ENCODE measurements around the gene CIBAR2. TPM values are rescaled to one million over a fixed set of nuclear protein-coding genes. Genes with fewer than 3 reads are reported as not detected.
A peak's percentile ranks its signal among the peaks of the same experiment; 100 is the strongest.

CIBAR2 gene
- total RNA-seq, 1 experiment from 2014 or later = not detected

DNA sequence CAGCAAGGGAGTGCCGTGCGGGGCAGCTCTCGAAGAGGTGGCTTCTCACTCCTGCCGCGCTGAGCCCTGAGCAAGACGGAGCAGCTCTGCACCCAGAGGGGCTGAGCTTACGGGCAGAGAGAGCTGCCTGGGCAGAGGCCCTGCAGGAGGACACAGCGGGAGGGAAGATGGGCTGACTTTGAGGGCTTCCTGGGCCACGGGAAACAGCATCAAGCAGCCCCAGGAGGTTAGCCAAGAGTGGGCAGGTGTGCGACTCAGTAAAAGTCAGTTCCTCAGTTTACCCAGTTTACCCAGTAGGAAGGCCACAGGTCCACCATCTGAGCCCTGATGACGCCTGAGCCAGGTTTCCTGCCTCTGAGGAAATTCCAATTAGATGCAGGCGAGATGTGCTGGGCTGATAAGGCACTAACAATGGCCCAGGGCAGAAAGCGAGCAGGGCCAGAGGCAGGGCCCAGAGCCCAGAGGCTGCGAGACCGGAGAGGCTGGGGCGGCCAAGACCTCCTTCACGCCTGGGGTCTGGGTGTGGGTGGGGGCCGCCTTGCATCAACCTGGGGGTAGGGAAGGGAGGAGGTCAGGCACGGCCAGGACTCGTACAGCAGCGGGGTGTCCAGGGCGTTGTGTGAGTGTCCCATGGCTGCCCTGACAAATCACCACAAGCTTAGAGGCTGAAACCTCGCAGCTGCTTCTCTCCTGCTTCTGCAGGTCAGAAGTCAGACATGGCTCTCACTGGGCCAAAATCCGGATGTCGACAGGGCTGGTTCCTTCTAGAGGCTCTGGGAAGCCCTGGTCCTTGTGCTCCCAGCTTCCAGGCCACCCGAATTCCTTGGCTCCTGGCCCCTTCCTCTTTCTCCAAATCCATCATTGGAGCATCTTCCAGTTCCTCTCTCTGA is 32.0 kb upstream of the CIBAR2 start:
- no peak for DNase-seq (ENCODE audit: low read depth)

GRCh38 chr16:85142771-85143211 is 30.5 kb upstream of the CIBAR2 start:
- DNase-seq (ENCODE audit: low read depth) = no peak

DNA sequence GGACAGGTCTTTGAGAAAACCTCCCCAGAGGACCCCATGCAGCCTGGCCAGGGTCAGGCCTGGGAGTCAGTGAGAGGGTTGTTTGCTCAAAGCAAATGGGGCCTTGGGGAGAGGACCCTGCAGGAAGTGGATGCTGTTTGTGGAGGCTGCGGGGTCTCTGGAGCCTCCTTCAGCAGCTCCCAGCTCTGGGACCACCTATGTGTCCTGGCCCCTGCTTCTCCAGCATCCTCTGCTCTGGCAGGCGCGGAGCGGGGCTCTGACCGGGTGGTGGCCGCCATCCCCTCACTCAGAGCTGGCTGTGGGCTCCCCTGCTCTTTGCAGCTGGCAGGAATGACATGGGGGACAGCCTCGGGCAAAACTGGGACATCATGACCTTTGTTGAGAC is 29.8 kb upstream of the CIBAR2 start:
- DNase-seq (ENCODE audit: low read depth) = no peak

DNA sequence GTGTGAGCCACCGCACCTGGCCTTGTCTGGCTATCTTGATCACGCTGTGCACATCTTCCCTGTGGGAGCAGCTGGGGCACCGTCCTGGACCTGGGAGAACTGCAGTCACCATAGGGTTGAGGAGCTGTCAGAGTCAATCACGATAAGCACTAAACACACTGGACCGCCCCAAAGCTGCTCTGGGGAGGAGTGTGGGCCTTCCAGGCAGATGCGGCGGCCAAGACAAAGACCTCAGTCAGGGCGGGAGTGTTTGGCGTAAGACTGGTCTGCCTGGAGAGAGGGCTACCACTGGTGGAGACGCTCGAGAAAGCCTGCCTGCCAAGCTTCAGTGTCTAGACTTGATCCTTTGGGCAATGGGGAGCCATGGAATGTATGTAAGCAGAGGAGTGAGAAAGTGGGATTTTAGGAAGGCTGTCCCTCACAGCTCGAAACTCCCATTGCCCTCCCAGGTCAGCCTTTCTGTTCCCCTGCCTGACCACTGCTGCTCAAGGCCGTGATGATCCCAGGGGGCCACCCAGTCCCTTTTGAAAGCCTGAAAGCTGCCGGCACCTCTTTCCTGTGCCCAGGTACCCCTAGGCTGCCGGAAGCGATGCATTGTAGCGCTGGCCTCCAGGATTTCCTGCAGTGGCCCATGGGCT is 29.3 kb upstream of the CIBAR2 start:
- DNase-seq (ENCODE audit: low read depth) = no peak

- DNase-seq (ENCODE audit: low read depth) = no peak
Measured at GRCh38 chr16:85140455-85141012, 28.3 kb upstream of the CIBAR2 start.

- no peak for DNase-seq (ENCODE audit: low read depth)
Measured at GRCh38 chr16:85139881-85140339, 27.6 kb upstream of the CIBAR2 start.

- DNase-seq (ENCODE audit: low read depth) = no peak
Measured at GRCh38 chr16:85138825-85139627, 26.8 kb upstream of the CIBAR2 start.

DNA sequence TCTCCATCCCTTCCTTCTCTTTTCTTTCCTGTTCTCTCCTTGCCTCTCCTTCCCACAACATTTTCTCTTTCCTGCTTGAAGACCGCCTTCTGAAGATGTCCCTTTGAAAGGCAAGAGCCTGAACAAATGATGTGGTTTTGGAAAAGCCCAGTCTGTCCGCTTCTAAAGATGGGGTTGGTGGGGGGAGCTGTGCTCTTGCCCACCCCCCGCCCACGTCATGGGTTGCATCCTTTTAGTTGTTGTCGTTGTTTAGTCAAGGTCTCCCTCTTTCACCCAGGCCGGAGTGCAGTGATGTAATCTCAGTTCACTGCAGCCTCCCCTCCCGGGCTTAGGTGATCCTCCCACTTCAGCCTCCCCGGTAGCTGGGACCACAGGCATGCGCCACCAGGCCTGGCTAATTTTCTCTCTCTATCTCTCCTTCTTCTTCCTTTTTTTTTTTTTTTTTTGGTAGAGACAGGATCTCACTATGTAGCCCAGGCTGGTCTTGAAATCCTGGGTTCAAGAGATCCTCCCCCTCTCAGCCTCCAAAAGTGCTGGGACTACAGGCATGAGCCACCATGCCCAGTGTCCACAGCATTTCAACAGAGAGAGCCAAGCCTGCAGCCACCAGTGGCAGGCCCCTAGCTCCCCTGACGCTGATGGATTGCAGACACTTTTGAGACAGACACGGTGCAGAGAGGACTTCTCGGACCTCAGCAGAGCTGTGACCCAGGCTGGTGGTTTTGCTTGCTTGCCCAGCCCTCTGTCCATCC is 26.0 kb upstream of the CIBAR2 start:
- no peak for DNase-seq (ENCODE audit: low read depth)

- peak; percentile 82 for DNase-seq (ENCODE audit: low read depth)
Measured at GRCh38 chr16:85137323-85138072, 25.2 kb upstream of the CIBAR2 start.

DNA sequence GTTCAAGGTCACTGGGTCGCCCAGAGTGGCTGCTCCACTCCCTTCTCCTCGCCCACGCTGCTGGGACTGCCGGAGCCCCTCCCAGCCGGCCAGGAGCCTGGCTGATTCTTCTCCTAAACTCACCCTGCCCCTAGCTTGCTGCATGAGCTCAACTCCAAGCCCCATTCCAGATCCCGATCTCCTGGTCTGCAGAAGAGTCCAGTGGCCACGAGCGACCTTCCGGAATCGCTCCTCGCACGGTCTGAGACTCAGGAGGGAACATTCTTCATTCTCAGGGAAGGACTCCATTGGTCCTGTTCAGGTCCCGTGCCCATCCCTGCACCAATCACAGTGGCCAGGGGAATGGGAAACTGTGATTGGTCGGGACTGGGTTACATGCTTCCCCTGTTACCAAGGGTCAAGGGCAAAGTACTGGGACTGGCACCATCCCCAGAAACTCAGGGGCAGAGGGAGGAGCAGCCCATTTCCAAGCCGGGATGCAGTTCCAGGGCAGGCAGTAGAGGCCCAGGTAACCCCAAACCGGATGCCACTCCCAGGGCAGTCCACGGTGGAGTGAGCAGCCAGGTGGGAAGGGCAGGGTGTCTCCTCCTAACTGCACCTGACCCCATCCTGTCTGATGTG is 24.5 kb upstream of the CIBAR2 start:
- peak; percentile 68 for DNase-seq (ENCODE audit: low read depth)

GRCh38 chr16:85136213-85136701 is 24.0 kb upstream of the CIBAR2 start:
- DNase-seq (ENCODE audit: low read depth) = peak; percentile 78

DNA sequence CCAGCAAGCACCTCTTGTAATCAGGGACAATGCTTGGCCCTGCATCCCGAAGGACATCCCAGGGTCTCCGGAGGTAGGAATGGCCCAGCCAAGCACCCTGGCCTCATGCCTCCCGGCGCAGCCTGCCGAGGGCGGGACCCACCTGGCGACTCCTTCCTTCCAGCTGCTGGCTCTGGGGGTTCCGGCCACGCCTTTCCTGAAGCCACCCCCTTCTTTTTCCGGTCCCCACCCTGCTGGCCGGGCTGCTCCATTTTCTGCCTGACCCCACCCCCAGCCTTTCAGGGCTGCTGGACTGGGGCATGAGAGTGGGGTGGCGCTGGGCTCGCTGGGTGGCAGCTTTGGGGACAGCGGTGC is 22.5 kb upstream of the CIBAR2 start:
- no peak for DNase-seq (ENCODE audit: low read depth)

DNA sequence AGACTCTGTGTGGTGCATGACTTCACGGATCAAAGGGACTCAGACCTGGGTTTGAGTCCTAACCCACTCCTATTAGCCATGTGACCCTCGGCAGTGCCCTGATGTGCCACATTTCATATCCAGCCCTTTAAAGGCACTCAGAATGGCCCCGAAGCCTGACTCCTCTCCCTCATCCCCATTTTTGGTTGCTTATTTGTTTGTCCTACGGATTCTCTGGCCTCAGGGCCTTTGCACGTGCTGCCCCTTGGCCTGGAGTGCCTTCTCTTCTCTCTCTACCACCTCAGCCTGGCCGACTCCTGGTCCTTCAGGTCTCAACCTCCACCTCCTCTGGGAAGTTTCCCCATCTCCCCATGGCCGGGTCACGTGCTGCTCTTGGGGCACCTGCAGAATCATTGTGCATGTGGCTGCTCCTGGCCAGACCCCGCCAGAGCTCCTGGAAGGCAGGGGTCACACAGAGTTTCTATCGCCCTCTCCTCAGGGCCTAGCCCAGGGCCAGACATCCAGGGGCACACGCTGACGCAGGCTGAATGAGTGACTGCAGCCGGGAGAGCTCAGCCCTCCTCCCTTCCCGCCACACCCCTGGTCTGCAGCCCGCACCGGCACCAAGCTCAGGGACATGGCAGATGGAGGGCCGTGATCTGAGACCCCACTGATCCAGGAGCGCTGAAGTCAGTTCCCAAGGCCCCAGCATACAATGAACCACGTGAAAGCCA is 22.0 kb upstream of the CIBAR2 start:
- DNase-seq (ENCODE audit: low read depth) = no peak

GRCh38 chr16:85133290-85133599 is 21.0 kb upstream of the CIBAR2 start:
- no peak for DNase-seq (ENCODE audit: low read depth)

DNA sequence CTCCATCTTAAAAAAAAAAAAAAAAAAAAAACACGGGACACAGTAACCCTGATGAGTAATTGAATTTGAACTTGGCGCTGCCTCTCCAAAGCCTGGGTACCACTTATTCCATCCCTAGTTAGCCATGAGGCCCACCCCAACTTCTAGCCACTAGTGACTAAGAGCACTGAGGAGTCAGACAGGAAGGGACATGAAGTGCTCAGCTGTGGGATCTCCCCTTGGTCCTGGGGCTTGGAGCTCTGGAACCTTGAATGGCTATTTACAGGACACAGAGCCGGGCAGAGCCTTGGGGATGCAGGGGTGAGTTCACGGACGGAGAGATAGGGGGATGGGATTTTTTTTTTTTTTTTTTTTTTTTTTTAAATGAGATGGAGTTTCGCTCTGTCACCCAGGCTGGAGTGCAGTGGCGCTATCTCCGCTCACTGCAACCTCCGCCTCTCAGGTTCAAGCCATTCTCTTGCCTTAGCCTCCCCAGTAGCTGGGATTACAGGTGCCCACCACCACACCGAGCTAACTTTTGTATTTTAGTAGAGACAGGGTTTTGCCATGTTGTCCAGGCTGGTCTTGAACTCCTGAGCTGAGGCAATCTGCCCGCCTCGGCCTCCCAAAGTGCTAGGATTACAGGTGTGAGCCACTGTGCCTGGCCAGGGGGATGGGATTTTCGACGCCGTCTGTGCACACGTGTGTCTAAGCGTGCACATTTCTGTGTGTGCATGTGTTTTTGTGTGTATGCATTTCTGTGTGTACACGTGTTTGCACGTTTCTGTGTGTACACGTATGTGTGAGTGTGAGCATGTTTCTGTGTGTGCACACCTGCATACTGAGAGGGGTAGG is 20.4 kb upstream of the CIBAR2 start:
- DNase-seq (ENCODE audit: low read depth) = peak; percentile 51

DNA sequence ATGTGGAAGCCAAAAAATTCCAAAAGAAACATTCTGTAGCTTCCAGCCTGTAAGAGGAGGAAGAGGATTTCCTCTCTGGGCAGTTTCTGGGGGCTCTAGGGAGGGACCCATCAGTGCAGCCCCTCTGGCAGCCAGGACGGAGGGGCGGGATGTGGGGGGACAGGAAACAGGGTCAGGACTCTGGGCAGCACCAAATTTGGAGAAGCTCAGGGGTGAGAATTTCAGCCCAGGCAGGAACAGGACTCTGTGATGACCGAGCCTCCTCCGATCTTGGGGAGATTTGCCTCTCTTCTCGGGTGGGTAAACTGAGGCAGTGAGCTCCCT is 18.4 kb upstream of the CIBAR2 start:
- no peak for DNase-seq (ENCODE audit: low read depth)

DNA sequence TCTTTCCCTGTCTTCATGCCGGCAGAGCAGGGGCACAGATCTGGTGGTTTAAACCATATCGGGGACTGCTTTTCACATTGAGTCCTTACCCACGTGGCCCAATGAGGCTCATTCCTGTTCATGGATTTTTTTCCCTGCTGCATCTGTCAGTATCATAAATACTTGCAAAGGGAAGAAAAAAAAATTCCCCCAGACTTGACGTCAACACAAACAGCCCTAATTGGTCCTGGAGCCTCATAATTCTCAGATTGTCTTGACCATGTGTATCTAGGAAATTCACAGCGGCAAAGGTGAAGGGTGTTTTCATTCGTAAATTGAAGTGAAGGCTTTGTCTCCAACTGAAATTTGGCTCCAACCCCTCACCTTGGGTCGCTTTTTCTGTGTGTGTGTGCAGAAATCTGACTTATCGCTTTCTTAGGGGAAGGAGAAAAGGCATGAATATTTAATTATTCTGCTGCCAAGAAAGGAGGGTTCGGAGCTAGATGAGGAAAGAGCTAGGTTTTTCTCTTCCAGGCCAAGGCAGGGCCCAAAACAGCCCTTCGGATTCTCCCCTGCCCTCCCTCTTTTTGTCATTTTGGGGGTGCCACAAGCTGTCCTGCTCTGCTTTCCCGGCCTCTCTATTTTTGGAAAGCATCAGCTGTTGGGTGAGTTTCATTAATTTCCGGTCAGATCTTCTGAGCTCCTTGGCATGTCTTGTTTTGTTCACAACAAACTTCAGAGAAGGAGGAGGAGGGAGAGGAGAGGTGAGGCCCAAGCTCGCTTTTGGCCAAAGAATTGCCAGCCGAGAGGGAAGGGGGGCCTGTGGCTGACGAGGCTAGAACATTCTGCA is 17.8 kb upstream of the CIBAR2 start:
- peak; percentile 71 for DNase-seq (ENCODE audit: low read depth)
